Measurements from ENCODE around the gene LOC101059915.

Gene LOC101059915

DNA sequence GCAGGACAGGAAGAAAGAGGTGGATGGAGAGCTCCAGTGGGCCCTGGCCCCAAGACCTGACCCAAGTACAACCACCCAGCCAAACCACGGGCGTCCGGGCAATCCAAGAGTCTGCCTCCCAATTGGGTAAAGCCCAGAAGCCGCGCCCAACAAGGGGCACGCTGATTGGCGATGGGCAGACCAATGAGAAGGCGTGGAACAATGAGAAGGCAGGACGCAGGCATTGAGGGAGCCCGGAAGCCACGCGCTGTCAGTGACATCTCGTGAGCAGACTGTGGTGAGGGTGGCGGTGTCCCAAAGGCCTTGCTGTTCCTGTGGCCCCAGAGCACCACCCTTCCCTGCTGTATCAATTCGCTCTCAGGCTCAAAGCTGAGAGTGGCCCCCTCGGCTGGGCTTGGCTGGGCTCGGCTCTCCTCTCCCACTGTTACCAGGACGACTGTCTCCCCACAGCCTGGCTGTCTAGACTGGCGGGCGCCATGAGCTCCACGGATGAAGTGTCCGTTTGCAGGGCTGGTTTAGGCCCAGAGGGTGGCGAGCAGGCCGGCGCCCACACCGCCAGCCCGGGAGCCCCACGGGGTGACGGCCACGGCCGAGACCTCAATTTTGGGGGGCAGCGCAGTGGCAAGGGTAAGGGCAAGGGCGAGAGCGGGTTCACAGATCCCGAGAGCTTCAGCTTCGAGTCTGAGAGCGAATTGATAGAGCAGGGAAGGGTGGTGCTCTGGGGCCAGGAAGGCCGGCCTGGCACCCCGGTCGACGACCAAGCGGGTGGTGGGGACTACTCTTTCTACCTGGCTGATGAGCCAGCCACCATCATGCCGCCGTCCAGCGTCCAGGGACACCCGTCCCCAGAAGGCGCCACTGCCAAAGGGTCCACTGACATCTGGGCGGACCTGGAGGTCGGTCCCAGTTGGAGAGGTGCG is at the start of gene LOC101059915:
TSS of gene LOC101059915 (plus strand) at position 219 of the 920 bp plus-strand sequence.
- DNase-seq: no peak

DNA sequence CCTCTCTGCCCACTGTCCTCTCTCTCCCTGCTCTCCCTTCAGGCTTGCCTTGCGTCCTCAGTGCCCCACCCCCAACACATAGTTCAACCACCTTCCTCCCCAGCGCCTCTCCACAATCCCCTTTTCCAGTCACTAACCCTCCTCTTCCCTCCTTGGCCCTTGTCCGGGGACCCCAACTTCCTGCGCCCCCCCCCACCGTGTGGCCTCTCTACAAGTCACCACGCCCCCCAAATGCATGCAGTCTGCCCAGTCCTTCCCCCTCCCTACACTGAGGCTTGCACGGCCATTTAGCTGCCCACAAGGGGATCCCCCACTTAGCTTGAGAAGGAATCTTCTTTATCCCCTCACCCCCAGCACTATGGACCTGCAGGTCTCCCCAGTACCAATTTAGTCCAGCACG is 49.6 kb upstream of the LOC101059915 start:
- DNase-seq: no peak

DNA sequence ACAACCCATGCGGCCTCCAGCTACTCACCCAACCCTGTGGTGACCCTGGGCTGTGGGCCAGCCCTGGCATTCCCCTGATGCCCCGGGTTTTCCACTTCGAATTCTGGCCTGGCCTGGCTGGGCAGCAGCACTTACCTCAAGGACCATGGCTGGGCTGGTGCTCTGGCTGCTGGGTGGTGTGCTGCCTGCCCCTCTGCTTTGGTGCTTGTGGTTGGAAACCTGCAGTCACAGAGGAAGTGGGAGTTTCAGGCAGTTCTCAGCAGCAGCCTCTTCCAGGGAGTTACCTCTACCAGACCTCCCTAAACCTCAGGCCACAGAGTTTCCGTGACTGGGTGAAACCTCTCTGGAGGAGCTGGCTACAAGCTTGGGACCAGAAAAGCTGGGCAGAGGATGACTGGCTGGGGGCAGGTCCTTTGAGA is 49.0 kb upstream of the LOC101059915 start, which contains the start of gene CXCR3:
TSS of gene CXCR3 (minus strand) at position 209 of the 419 bp plus-strand sequence. CDS start at position 147, 62 bp downstream.
- DNase-seq: no peak

DNA sequence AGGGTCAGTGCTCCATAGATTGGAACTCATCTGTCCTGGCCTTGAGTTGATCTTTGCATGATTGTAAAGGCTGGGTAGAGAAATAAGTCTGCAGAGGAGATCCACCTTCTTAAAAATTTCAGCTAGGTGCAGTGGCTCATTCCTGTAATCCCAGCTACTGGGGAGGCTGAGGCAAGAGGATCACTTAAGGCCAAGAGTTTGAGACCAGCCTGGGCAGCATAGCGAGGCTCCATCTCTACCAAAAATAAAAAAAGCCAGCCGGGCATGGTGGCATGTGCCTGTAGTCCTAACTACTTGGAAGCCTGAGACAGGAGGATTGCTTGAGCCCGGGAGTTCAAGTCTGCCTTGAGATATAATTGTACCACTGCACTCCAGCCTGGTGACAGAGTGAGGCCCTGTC is 48.6 kb upstream of the LOC101059915 start:
- DNase-seq: no peak

DNA sequence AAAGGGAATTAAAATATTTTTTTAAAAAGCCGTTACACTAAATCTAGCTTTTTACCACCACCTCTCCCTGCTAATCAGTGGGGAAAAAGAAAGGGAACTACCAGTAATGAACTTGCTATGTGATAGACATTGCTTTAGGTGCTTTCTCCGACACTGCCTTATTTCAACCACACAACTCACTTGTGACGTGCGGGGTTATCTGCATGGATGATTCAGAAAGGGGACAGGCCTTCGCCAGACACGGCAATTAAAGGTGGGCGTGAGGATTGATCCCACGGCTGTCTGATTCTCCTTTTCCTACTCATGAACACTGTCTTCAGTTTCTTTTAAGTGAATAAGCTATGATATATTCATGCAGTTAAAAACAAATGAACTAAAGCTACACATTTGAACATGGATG is 48.2 kb upstream of the LOC101059915 start:
- DNase-seq: no peak

DNA sequence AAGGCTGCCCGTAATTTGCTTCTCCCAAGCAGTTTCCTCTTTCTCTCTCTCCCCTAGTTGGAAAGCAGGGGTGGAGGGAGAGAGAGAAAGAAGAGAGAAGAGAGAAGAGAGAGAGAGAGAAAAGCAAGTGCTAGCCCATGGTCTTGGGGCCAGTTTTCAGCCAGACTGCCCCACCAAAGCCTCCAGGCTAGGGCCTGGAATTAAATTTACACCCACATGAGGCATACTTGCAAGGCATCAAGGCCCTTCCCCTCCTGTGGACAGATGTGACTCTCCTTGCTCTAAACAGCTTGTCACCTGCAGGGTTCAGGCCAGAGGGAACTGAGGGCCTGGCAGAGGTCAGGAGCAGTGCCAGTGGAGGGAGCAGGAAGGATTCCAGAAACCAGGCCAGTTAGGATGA is 47.4 kb upstream of the LOC101059915 start:
- no peak for DNase-seq

DNA sequence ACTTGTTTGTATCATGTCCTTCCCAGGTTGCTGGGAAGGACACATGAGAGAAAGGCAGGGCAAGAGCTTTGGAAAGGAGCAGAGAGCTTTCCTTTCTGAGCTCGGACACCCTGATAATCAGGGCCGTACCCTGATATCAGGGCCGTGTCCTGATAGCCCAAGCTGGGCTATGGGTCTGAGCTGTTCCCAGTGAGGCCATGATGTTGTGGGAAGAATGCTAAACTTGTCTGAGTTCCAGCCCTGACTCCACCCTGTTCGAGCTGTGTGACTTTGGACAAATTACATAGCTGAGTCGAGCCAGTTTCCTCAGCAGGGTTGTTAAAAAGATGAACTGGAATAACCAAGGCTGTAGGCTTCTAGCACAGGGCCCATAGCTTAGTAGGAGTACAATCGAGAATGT is 45.7 kb upstream of the LOC101059915 start:
- DNase-seq: no peak

DNA sequence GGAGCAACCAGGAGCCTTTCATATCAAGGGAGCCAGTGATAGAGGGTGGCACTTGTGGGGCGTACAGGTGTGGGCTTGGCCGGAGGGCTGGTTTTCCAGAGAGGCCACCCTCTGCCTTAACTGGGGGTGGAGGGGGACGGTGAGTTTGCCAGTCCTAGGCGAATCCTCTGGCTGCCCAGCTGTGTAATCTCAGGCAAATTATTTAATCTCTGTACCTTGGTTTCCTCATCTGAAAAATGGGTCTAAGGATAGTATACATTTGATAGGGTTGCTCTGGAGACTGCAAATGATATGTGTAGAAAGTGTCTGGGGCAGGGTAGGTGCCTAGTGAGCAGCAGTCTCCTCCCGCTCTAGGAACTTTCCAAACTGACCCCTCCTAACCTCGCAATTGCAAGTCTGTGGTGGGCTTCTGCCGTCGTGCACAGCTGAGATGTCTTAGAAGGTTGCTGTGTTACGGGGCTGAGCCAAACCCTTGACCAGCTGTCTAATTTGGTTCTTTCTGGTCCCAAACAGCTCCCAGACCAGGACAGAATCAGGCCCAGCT is 45.2 kb upstream of the LOC101059915 start:
- no peak for DNase-seq

DNA sequence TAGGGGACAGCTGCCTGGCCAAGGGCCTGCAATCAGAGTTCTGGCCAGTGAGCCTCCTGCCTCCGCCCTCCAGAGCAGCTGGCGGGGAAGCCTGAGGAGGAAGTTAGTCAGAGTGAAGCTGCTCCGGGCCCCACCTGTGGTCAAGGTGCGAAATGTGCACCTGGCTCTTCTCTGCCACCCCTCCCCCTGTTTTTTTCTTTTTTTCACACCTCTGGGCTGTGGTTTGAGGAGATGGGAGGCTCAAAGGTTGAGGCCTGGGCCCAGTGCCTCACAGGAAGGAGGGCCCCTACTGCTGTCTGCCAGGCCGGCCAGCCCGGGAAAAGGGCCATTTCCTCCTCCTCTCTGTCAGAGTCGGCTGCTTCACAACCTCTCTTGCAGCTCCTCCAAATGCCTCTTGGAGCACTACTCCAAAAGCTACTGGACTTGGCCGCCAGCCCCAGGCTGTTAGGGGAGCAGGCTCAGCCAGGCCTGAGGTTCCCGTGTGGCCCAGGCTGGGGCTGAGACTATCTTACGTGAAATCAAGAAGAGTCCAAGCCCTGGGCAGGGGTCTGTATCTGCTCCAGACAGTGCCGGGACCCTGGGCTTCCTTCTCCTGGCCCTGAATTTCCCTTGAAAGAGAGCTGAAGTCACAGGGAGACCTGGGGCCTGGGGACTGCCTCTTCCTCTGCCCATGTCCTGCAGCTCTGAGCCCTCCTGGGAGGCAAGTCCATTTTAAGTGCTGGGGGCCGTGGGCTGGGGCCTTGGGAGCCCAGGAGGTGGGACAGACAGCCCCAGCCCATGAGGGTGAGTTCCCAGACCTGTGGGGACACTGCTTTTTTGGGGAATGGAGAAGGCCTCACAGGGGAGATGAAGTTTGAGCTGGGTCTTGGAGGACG is 44.5 kb upstream of the LOC101059915 start:
- DNase-seq: peak; percentile 44

DNA sequence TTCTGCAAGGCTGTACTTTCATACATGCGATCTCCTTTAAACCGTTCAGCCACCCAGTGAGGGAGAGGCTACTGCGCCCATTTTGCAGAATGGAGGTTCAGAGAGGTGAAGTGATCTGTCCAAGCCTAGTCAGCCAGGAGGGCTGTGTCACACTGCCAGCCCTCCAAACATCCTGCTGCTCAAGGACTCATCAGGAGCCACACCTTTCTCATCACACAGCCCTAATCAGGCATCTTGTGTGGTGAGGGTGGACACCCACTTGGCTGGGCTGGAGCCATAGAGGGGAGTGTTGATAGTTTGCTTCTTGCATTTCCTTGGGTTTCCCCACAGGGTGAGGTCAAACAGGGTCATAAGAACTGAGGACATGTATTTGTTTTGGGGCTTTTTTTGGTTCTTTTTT is 43.6 kb upstream of the LOC101059915 start:
- DNase-seq: no peak

DNA sequence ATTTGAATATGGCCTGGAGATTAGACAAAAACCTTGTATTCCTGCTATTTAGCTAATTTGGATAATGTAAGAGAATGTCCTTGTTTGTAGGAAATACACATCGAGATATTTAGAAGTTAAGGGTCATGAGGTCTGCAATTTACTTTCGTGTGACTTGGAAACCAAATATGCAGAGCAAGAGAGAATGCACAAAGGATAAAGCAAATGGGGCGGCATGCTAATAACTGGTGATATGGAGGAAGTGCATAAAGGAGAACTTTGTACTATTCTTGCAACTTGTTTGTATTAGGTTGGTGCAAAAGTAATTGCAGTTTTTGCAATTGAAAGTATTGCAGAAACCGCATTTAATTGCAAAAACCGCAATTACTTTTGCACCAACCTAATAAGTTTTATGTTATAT is 41.9 kb upstream of the LOC101059915 start:
- DNase-seq: no peak

DNA sequence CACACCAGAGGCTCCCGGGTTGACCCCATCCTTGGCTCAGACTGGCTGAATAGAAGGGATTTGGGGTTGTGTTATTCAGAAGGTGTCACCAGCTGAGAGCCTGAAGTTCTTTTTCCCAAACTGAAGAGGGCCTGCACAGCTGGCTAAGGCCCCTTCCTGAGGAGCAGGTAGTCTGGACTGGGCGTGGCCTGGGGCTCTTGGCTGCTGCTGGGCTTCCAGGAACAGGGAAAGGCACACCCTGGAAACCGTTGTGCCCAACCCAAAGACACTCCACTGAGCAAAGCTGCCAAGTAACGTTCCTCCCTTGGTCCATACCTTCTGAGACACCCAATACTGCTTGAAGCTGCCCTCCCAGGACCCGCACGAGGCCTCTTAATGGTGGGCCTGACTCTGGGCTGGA is 40.8 kb upstream of the LOC101059915 start:
- DNase-seq: no peak

DNA sequence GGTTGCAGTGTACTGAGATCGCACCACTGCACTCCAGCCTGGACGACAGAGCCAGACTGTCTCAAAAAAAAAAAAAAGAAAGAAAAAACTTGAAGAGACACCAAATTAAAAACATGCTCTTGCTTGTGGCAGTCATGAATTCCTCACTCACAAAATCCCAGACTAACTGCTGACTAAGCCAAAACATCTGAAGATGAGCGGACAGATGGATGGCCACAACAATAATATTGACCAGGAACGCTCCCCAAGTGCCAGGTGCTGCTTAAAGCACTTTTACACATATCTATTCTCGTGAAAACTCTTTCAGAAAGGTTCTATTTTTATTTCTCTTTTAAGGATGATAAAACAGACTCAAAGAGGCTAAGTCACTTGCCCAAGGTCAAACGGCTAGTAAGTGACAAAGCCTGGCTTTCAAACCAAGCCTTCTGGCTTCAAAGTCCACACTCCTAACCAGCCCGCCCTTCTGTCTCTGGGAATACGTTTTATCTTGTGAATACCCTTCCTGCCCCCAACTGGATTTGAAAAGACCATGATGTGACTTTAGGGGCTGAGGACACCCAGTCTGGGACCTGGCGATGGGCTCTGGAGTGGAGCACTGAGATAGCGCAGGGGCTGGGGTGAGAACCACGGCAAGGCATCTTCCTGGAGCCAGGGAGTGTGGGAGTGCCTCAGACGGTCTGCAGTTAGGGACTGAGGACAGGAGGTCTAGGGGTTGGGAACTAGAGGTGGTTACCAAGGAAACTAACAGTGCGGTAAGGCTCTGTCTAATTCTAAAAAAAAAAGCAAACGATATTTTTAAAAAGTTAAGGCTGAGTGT is 39.5 kb upstream of the LOC101059915 start:
- no peak for DNase-seq

DNA sequence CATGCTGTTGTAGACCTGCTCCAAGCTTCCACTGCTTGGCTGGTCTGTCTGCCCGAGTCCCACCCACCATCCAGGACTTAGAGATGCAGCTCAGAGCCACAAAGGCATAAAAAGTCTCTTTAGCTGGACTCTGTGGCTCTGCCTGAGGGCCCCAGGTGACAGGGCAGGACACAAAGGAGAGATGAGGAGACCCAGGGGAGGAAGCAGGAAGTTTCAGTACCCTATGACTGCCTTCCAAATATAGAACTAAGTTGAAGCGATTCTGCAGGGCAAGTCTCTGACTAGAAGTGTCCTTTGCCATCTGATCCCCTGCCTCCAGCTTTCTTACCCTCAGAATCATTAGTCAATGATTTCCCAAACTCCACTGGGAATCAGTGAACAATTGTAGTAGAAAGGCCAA is 37.9 kb upstream of the LOC101059915 start:
- no peak for DNase-seq

DNA sequence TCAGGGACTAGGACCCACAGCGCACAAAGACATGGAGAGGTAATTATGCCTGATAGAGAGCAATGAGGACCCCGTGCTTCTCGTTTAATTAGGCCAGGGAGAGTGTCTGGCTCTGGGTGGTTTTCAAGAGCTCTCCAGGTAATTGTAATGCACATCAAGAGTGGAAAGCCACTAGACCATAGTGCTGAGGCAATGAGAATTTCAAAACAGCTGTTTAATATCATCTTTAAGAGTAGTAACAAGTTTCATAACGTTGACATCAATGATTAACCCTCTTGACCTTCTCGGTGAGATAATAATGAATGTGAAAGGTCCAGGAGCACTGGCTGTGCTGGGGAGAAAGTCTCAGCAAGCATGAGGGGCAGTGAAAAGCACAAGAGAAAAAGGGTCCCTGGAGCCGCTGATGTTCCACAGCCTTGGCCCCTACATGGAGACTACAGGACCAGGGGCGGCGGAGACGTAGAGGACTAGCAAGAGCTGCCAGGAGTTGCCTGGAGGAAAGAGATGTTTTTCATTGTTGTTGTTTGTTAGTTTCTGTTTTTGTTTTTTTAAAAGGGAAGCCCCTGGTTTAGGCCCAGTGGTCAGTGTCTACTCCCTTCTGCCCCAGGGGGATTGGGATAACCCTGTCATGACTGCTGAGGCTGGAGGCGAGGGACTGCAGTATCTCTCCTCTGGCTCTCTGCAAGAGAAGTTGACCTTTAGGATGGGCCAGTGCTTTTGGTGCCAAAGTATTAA is 34.3 kb upstream of the LOC101059915 start:
- DNase-seq: peak; percentile 75

DNA sequence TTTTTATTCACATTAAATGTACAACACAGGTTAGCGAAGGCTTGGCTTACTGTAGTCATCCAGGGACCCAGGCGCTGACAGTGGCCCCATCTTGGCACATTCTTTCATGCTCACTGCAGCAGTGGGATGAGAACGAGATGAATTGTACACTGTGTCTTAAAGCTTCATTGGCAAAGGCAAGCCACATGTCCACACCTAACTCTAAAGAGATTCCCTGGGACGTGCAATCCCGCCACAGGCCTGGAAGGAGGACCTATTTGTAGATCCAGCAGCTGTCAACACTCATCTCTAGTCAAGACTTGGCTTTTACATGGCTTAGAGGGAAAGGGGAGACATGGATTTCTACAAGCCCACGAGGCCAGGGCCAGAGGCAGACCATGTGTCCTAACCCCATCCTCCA is 33.0 kb upstream of the LOC101059915 start:
- DNase-seq: no peak

DNA sequence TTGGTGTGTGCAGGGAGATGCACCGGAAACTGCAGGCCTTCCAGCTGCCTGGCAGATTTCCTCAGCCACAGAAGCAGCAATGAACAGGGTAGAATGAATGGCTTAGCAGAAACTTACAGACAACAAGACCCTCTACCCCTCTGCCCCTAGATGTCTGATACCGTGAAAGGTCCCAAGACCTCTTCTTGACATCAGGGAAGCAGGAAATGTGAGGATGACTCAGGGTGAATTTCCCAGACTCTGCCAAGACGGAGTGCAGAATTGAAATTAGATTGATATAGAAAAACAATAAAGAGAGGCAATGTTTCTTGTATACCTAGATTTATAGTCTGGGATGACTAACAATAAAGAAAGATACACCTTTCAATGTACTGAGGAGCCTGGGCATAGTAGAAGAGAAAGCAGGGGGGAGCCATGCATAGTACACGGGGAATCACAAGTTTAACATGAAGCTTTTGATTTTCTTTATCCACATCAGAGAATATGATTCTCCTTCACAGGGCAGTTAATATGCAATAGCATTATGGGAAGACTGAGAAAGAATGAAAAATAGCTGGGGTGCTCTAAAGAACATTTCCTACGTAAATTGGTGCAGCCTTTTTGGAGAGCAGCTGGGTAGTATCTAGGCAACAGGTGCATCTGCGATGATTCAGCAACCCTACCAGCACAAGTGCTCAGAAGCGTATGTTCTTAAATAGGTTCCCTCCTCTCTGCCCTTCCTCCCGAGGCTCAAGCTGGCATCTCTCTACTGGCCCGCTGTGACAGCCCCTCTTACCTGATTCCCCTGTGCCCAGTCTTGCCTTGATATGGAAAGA is 30.7 kb upstream of the LOC101059915 start:
- DNase-seq: peak; percentile 20

DNA sequence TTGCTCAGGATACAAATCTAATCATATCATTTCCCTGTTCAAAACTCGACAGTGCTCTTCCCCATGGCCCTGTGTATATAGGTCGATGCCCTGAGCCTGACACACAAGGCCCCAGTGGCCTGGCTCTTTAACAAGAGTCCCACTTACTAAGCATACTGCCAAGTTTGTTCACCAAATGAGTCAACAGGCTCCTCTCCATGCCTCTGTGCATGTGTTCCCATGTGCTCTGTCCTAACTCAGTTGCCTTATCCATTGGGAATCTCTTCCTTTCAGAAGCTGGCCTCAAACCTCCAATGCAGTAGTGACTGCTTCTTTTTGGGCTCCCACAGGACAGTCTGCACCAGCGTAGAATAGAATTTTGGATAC is 30.1 kb upstream of the LOC101059915 start:
- no peak for DNase-seq

DNA sequence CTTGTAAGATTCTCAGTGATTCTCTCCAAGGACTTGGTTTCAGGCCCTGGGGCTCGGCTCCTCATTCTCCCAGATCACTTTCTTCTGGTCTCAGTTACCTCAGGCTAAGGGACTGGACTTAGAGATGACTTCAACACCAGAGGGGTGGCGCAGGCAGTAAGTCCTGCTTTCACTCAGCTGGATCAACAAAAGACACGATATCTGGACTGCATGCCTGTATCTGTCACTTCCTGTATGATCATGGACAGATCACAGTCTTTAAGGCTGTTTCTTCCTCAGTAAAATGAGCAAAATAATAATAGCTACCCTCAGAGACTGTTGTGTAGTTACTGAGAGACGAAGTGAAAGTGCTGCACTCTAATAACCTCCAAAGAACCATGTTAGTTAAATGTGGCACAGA is 29.5 kb upstream of the LOC101059915 start:
- peak; percentile 10 for DNase-seq

DNA sequence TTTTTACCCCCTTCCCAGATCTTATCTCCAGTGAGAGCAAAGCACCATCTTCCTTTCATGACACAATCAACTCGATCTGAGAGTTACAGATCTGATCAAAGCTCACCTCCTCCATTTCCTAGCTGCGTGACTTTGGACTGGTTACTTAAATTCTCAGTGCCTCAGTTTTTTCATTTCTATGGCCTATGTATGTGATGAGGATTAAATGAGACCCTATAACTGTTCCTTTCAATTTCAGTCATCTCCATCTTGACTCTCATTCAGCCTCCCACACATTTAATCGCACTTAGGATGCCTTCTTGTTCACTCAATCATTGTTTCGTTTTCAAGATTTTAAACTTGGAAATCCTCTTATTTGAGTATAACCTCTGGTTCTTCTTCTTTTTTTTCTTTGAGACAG is 28.9 kb upstream of the LOC101059915 start:
- DNase-seq: no peak

DNA sequence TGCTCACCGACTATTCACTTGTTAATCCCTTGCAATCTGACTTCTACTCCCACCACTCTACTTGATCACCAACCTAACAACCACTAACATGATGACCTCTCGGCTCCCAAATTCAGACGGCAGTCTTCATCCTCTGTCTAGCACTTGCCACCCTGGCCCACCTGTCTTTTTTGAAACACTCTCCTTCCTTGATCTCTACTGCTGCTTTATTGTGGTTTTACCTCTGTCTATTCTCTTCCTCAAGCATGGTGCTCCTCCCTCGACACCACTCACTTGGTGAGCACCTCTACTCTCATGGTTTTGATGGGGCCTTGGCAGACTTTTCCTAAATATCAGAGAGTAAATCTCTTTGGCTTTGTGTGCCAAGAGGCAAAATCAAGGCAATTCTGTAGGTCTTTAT is 27.3 kb upstream of the LOC101059915 start:
- no peak for DNase-seq
